Gastroesophageal sphincter (tissue), 4 donors: ENCODE measurements around the gene PWP2. TPM values are rescaled to one million over a fixed set of nuclear protein-coding genes. Genes with fewer than 3 reads are reported as not detected.

Experiments used
- ATAC-seq: fragments of 150-250 bp; one replicate; pipeline ENCODE4 v1.9.1; 2016; ENCODE audit warnings: mild to moderate bottlenecking, moderate library complexity
- H3K27ac ChIP-seq, 4 donors: fragments of 200-600 bp; sonication (generic) in 3 of 4; 1 replicate in 3 of 4; 2 replicates in 1 of 4; pipeline ENCODE4 v1.5.1; 2016 to 2019
- H3K27me3 ChIP-seq: fragments of 200-600 bp; sonication (generic); one replicate; pipeline ENCODE4 v1.5.1; 2019
- H3K36me3 ChIP-seq, 2 donors: fragments of 200-600 bp; sonication (generic); one replicate each; pipeline ENCODE4 v1.5.1; 2019; ENCODE audit warnings: control low read depth in 1 of 2
- H3K4me1 ChIP-seq, 3 donors: fragments of 200-600 bp; sonication (generic); 1 replicate in 2 of 3; 2 replicates in 1 of 3; pipeline ENCODE4 v1.5.1; 2016 to 2019; ENCODE audit warnings: control low read depth in 2 of 3
- H3K4me3 ChIP-seq, 2 donors: fragments of 200-600 bp; sonication (generic); one replicate each; pipeline ENCODE4 v1.5.1; 2019; ENCODE audit warnings: mild to moderate bottlenecking in 1 of 2, moderate library complexity in 1 of 2
- H3K9me3 ChIP-seq, 3 donors: fragments of 200-600 bp; sonication (generic); one replicate each; pipeline ENCODE4 v1.5.1; 2017 to 2019; ENCODE audit warnings: control low read depth in 2 of 3
- CTCF ChIP-seq, 4 experiments: fragments of 200-600 bp in 2 of 4; fragments of 450-650 bp in 2 of 4; sonication (generic) in 1 of 4; IDR thresholded peaks; one replicate each; pipeline ENCODE4 v1.5.1; 2017 to 2019; ENCODE audit warnings: antibody characterized with exemption in 4 of 4, mild to moderate bottlenecking in 2 of 4, moderate library complexity in 2 of 4
- EP300 ChIP-seq: sonication (generic); formaldehyde crosslinking; IDR thresholded peaks from one replicate; pipeline ENCODE4 v1.6.1; 2017; ENCODE audit warnings: antibody characterized with exemption, mild to moderate bottlenecking
- POLR2A ChIP-seq, 2 donors: fragments of 450-650 bp; IDR thresholded peaks; one replicate each; pipeline ENCODE4 v1.6.1; 2017; ENCODE audit warnings: antibody characterized with exemption in 2 of 2, mild to moderate bottlenecking in 2 of 2, moderate library complexity in 1 of 2
- POLR2AphosphoS5 ChIP-seq: sonication (generic); formaldehyde crosslinking; IDR thresholded peaks from one replicate; pipeline ENCODE4 v1.6.1; 2017; ENCODE audit warnings: antibody characterized with exemption
- WGBS, 2 donors: methylation state at CpG; one replicate each; pipeline ENCODE4 v1.1.5; 2018; ENCODE audit warnings: low coverage in 1 of 2; 5-methylcytosine and 5-hydroxymethylcytosine counted together
- total RNA-seq, 4 donors: library from RNA; depleted of rRNA; stranded (reverse); fragments of >200 nt; gene quantifications; one replicate each; pipeline ENCODE4 v1.1.0, GENCODE V29; 2016

Gene PWP2
- total RNA-seq, 4 donors from 2014 or later, result 3.4 to 9.2 (median 6.1) TPM

DNA sequence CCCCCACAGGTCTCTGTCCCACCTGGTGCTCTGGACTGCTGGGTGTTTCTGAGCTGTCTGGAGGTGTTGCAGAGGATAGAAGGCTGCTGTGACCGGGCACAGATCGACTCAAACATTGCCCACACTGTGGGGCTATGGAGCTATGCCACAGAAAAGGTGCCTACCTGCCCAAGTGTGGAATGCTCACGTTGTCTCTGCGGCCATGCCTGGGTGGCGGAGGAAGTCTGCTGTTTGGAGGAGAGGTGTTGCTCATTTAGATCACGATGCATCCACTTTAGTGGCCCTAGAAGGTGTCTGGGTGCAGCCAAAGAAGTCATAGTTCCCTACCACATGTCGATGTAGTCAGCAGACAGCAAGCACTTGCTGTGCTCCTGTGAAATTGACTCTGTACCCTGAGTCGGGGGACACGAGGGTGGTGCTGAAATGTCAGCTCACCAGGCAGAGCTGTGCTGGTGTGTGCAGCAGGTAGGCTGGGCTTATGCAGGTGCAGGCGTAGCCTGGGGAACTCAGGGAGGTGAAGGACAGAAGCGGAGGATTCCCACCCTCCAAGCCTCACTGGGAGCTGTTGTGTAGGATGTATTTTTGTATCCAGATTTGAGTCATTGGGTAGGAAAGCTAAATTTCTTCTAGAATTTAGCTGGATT is 32.8 kb upstream of the PWP2 start:
- Histone ChIP-seq H3K9me3 (no peaks in the 10 kb centered on the region), H3K36me3 (peaks cover 0 to 96% of the 10 kb centered on the region in 2 donors), H3K27me3 (no peaks in the 10 kb centered on the region), H3K4me1 (no peaks in the 10 kb centered on the region), H3K27ac (no peak overlapping the region), H3K4me3 (no peak overlapping the region)
- no peak for ATAC-seq
- TF ChIP-seq POLR2AphosphoS5, result no peak
- TF ChIP-seq EP300, result no peak
- no peak for TF ChIP-seq CTCF (IDR thresholded peaks at IDR 0.05)
- no peak for TF ChIP-seq POLR2A (IDR thresholded peaks at IDR 0.05)
- 88 to 89% methylated on average over 7 to 8 of the region's 11 CpGs for WGBS, 2 donors

GRCh38 chr21:44076316-44076715 is 30.9 kb upstream of the PWP2 start:
- no peak for ATAC-seq
- no peak for TF ChIP-seq CTCF (IDR thresholded peaks at IDR 0.05)
- no peak for TF ChIP-seq EP300
- no peak for TF ChIP-seq POLR2A (IDR thresholded peaks at IDR 0.05)
- no peak for TF ChIP-seq POLR2AphosphoS5
- WGBS, 2 donors, result 79 to 85% methylated on average over 5 of the region's 5 CpGs
- H3K9me3 ChIP-seq, result no peaks in the 10 kb centered on the region
- peaks cover 0 to 97% of the 10 kb centered on the region in 2 donors for H3K36me3 ChIP-seq
- H3K4me1 ChIP-seq, result no peaks in the 10 kb centered on the region
- H3K4me3 ChIP-seq, result no peak overlapping the region
- no peak overlapping the region for H3K27ac ChIP-seq
- no peaks in the 10 kb centered on the region for H3K27me3 ChIP-seq

DNA sequence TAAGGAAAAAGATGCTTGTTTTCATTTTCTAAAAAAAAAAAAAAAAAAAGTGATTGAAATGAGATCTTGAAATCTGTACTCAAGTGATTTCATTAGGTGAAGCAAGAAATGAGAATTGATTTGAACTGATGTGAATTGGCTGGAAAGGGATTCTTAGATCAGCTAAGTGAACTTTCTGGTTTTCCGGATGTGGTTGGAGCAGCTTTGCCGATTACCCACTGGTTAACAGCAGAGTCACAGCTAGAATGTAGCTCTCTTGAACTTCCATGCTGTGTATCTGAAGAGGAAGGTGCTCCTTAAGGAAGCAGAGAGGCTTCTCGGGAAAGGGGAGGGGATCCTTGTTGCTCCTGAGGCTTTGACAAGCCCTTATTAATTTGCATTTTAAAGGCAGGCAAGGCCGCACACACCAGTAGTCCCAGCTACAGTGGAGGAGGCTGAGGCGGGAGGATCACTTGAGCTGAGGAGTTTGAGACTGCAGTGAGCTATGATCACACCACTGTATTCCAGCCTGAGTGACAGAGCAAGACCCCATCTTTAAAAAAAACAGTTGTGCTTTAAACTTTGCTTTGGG is 28.7 kb upstream of the PWP2 start:
- Histone ChIP-seq H3K27me3 (no peaks in the 10 kb centered on the region), H3K4me3 (no peak overlapping the region), H3K27ac (no peak overlapping the region), H3K4me1 (no peaks in the 10 kb centered on the region), H3K36me3 (peaks cover 0 to 99% of the 10 kb centered on the region in 2 donors), H3K9me3 (no peaks in the 10 kb centered on the region)
- no peak for TF ChIP-seq POLR2A (IDR thresholded peaks at IDR 0.05)
- no peak for TF ChIP-seq CTCF (IDR thresholded peaks at IDR 0.05)
- TF ChIP-seq POLR2AphosphoS5, result no peak
- TF ChIP-seq EP300, result no peak
- 82 to 83% methylated on average over 5 of the region's 5 CpGs for WGBS, 2 donors
- ATAC-seq, result no peak

- ATAC-seq, result no peak
- H3K27me3 ChIP-seq, result no peaks in the 10 kb centered on the region
- no peak overlapping the region for H3K27ac ChIP-seq
- H3K9me3 ChIP-seq, result no peaks in the 10 kb centered on the region
- H3K36me3 ChIP-seq, result peaks cover 0 to 99% of the 10 kb centered on the region in 2 donors
- H3K4me1 ChIP-seq, result no peaks in the 10 kb centered on the region
- H3K4me3 ChIP-seq, result no peak overlapping the region
- WGBS, 2 donors, result 93 to 100% methylated on average over 1 to 3 of the region's 3 CpGs
- TF ChIP-seq CTCF (IDR thresholded peaks at IDR 0.05) (no peak), POLR2A (IDR thresholded peaks at IDR 0.05) (no peak), POLR2AphosphoS5 (no peak), EP300 (no peak)
These were observed 27.8 kb upstream of the PWP2 start for GRCh38 chr21:44079446-44079845.

- Histone ChIP-seq H3K4me1 (no peaks in the 10 kb centered on the region), H3K27me3 (no peaks in the 10 kb centered on the region), H3K4me3 (no peak overlapping the region), H3K36me3 (peaks cover 0 to 99% of the 10 kb centered on the region in 2 donors), H3K9me3 (no peaks in the 10 kb centered on the region), H3K27ac (no peak overlapping the region)
- WGBS, 2 donors, result 94 to 95% methylated on average over 7 of the region's 7 CpGs
- ATAC-seq, result no peak
- no peak for TF ChIP-seq EP300
- no peak for TF ChIP-seq POLR2A (IDR thresholded peaks at IDR 0.05)
- no peak for TF ChIP-seq POLR2AphosphoS5
- TF ChIP-seq CTCF (IDR thresholded peaks at IDR 0.05), result no peak
These were observed 27.4 kb upstream of the PWP2 start for GRCh38 chr21:44079846-44080245.
